Panc1 (cell line): ENCODE results near the gene SPOCK1. TPM values are rescaled to one million over a fixed set of nuclear protein-coding genes. Genes with fewer than 3 reads are reported as not detected.
A peak's percentile ranks its signal among the peaks of the same experiment; 100 is the strongest.

Experiments used
- ATAC-seq: fragments of 200-7000 bp; cut with Tn5 transposase; 2 replicates; pipeline ENCODE4 v1.9.1; 2020; ENCODE audit warnings: mild to moderate bottlenecking, moderate library complexity
- BruUV-seq: library from RNA; stranded (reverse); fragments of 400-500 nt; replicated peaks from 2 replicates; lab custom pipeline; 2021; lab: Mats Ljungman, UMichigan
- CTCF ChIA-PET: fragments of 300-600 bp; sonication (Branson Sonifier 250); formaldehyde crosslinking; loops from one replicate; lab custom pipeline; 2022; ENCODE audit warnings: antibody characterized with exemption; lab: Charles Lee
- POLR2A ChIA-PET: fragments of 300-600 bp; sonication (Branson Sonifier 250); formaldehyde crosslinking; loops from one replicate; lab custom pipeline; 2022; ENCODE audit warnings: antibody characterized with exemption; lab: Charles Lee
- DNase-seq: peaks from one replicate; pipeline ENCODE4 v3.0.0-alpha.2; 2010; ENCODE audit warnings: low read depth, low spot score
- H3K27ac ChIP-seq: 2 replicates; pipeline ENCODE4 v1.5.1; 2011; ENCODE audit warnings: mild to moderate bottlenecking, low read length, inconsistent platforms
- H3K27me3 ChIP-seq: fragments of 200-500 bp; sonication (Bioruptor generic); 2 replicates; pipeline ENCODE4 v1.6.0; 2014; ENCODE audit warnings: low read length, inconsistent platforms; ENCODE audit not compliant: control insufficient read depth, insufficient read depth
- H3K36me3 ChIP-seq: fragments of 200-500 bp; sonication (Bioruptor generic); 2 replicates; pipeline ENCODE4 v1.5.1; 2014; ENCODE audit warnings: inconsistent platforms, mild to moderate bottlenecking, low read length, moderate library complexity; ENCODE audit not compliant: control insufficient read depth, insufficient read depth
- H3K4me1 ChIP-seq: 2 replicates; pipeline ENCODE4 v1.5.1; 2011; ENCODE audit warnings: inconsistent platforms, mild to moderate bottlenecking, low read length, moderate library complexity; ENCODE audit not compliant: control insufficient read depth, insufficient read depth
- H3K4me3 ChIP-seq, 2 experiments: 2 replicates each; pipeline ENCODE4 v1.5.1; 2011 to 2012; ENCODE audit warnings: low read depth in 2 of 2, low read length in 2 of 2, mild to moderate bottlenecking in 2 of 2, inconsistent platforms in 1 of 2, moderate library complexity in 1 of 2
- H3K9me3 ChIP-seq: fragments of 200-500 bp; sonication (Bioruptor generic); 2 replicates; pipeline ENCODE4 v1.5.1; 2014; ENCODE audit warnings: low read depth, mild to moderate bottlenecking, inconsistent platforms, low read length, moderate library complexity; ENCODE audit not compliant: control insufficient read depth, insufficient read depth
- CTCF ChIP-seq: fragments of 450-650 bp; IDR thresholded peaks from 2 replicates; pipeline ENCODE4 v1.5.1; 2017; ENCODE audit warnings: mild to moderate bottlenecking
- POLR2AphosphoS5 ChIP-seq: IDR thresholded peaks from 2 replicates; pipeline ENCODE4 v1.6.1; 2012; ENCODE audit warnings: mild to moderate bottlenecking, low read depth, low read length, moderate library complexity
- REST ChIP-seq, 2 experiments: IDR thresholded peaks; 2 replicates each; pipeline ENCODE4 v1.6.1; 2011 to 2012; ENCODE audit warnings: low read depth in 2 of 2, control low read depth in 1 of 2, low read length in 1 of 2, mild to moderate bottlenecking in 1 of 2, moderate library complexity in 1 of 2; ENCODE audit not compliant: insufficient read depth in 1 of 2
- SIN3A ChIP-seq: IDR thresholded peaks from 2 replicates; pipeline ENCODE4 v1.6.1; 2012; ENCODE audit warnings: low read depth, mild to moderate bottlenecking, low read length, moderate library complexity, borderline replicate concordance; ENCODE audit not compliant: insufficient read depth
- TCF7L2 ChIP-seq: IDR thresholded peaks from 2 replicates; pipeline ENCODE4 v1.6.1; 2011; ENCODE audit warnings: mild to moderate bottlenecking, low read depth, low read length, inconsistent platforms
- in situ Hi-C: cut with HindIII; loops from 2 replicates; pipeline ENCODE4 v1.10.0; 2016; ENCODE audit warnings: low sequenced_read_pairs, low pct_unique_long_range_greater_than_20kb
- intact Hi-C: fragments of 100-400 bp; cut with micrococcal nuclease; formaldehyde crosslinking; loops from one replicate; pipeline ENCODE4 v1.10.0; 2022; ENCODE audit not compliant: unreplicated experiment
- total RNA-seq: library from RNA; stranded (reverse); gene quantifications from one replicate; pipeline ENCODE4 v1.2.1, GENCODE V29; 2021; ENCODE audit not compliant: unreplicated experiment

SPOCK1 gene
- total RNA-seq, 1 experiment from 2014 or later = 15.6 TPM

GRCh38 chr5:137054335-137054734, 444.8 kb downstream of the SPOCK1 start:
- H3K9me3 ChIP-seq = no peaks in the 10 kb centered on the region
- TF ChIP-seq SIN3A (no peak), CTCF (no peak), POLR2AphosphoS5 (no peak), REST (IDR thresholded peaks at IDR 0.05; ENCODE audit: insufficient read depth in 1 of 2, low read depth in 2 of 2, low read length in 1 of 2) (no peak), TCF7L2 (no peak)
- no TSS peak for BruUV-seq
- intact Hi-C loops = no loop called here
- H3K4me1 ChIP-seq = no peaks in the 10 kb centered on the region
- no peaks in the 10 kb centered on the region for H3K27me3 ChIP-seq
- DNase-seq (no peak), ATAC-seq (no peak)
- no peaks in the 10 kb centered on the region for H3K36me3 ChIP-seq
- H3K27ac ChIP-seq = no peak overlapping the region
- no peak overlapping the region for H3K4me3 ChIP-seq
- ChIA-PET POLR2A (no interaction called here), CTCF (no interaction called here)
- in situ Hi-C loops = no loop called here

DNA sequence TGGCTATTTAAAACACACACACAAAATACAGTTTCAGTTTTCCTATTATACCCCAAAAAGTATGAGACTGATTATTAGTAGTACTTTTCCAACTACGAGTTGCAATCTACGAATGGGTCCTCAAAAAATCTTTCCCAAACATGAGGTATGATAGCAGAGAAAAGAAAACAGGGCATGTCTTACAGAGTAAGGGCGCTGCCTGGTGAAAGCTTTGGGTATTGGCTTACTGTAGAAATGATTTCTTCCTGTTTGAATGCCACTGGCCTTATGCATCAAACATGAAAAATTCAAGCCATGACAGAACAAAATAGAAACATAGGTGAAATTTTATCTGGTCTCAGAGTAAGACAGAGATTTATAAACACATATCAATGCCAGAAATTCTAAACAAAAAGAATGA, 448.0 kb downstream of the SPOCK1 start:
- H3K27ac ChIP-seq = no peak overlapping the region
- H3K4me3 ChIP-seq = no peak overlapping the region
- H3K36me3 ChIP-seq = no peaks in the 10 kb centered on the region
- CTCF ChIA-PET = no interaction called here
- no peaks in the 10 kb centered on the region for H3K27me3 ChIP-seq
- no peaks in the 10 kb centered on the region for H3K9me3 ChIP-seq
- in situ Hi-C loops (no loop called here), intact Hi-C loops (no loop called here)
- ATAC-seq (no peak), DNase-seq (no peak)
- no peaks in the 10 kb centered on the region for H3K4me1 ChIP-seq
- no peak for TF ChIP-seq TCF7L2
- TF ChIP-seq CTCF = peak; percentile 23; the same call in 1 of the 2 replicates
- POLR2A ChIA-PET = no interaction called here
- BruUV-seq = no TSS peak
